Neural cell (in vitro differentiated cells): Measurements from ENCODE around the gene HTR7.

Source experiments
- EP300 ChIP-seq: fragments of 450-650 bp; conservative IDR thresholded peaks from 2 replicates; pipeline ENCODE4 v1.6.1; 2014; ENCODE audit warnings: antibody characterized with exemption, mild to moderate bottlenecking, moderate library complexity; ENCODE audit not compliant: poor library complexity, severe bottlenecking
- EZH2 ChIP-seq: fragments of 200-600, 300-800 bp; shearing (Covaris generic), sonication (generic); IDR thresholded peaks from 2 replicates; pipeline ENCODE4 v1.6.1; 2014; ENCODE audit warnings: antibody characterized with exemption, low read length, borderline replicate concordance, mild to moderate bottlenecking; ENCODE audit not compliant: insufficient read depth, poor library complexity, severe bottlenecking
- MXI1 ChIP-seq: fragments of 450-650 bp; conservative IDR thresholded peaks from 2 replicates; pipeline ENCODE4 v1.6.1; 2014; ENCODE audit warnings: antibody characterized with exemption, mild to moderate bottlenecking; ENCODE audit not compliant: poor library complexity, severe bottlenecking
- POLR2AphosphoS5 ChIP-seq: IDR thresholded peaks from 2 replicates; pipeline ENCODE4 v1.6.1; 2012
- RAD21 ChIP-seq: fragments of 450-650 bp; conservative IDR thresholded peaks from 2 replicates; pipeline ENCODE4 v1.6.1; 2014; ENCODE audit warnings: antibody characterized with exemption, mild to moderate bottlenecking, moderate library complexity
- SMC3 ChIP-seq: fragments of 450-650 bp; conservative IDR thresholded peaks from 2 replicates; pipeline ENCODE4 v1.6.1; 2014; ENCODE audit warnings: antibody characterized with exemption, mild to moderate bottlenecking, moderate library complexity; ENCODE audit not compliant: poor library complexity
- TF ChIP-seq, protein P1 (sequence below): fragments of 450-650 bp; IDR thresholded peaks from 2 replicates; pipeline ENCODE4 v1.5.1; 2014; ENCODE audit warnings: antibody characterized with exemption, mild to moderate bottlenecking, moderate library complexity; ENCODE audit not compliant: poor library complexity, severe bottlenecking
- TF ChIP-seq, protein P2 (sequence below): IDR thresholded peaks from 2 replicates; pipeline ENCODE4 v1.6.1; 2012; ENCODE audit warnings: borderline replicate concordance

DNA sequence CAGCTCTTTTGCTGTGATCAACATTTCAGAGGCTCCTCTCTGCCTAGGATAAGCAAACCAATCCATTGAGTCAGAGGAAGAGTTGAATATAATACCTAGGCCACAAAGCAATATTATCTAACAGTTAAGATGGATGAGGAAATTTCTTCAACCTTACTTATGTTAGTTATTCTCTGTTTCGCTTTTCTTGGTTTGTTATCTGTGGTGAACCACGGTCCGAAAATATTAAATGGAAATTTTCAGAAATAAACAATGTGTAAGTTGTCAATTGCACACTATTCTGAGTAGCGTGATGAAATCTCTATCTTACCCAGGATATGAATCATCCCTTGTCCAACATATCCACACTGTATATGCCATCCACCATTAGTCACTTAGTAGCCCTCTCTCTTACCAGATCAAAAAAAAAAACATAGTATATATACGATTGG is 1.5 kb upstream of the HTR7 start:
- TF ChIP-seq, protein P1, sequence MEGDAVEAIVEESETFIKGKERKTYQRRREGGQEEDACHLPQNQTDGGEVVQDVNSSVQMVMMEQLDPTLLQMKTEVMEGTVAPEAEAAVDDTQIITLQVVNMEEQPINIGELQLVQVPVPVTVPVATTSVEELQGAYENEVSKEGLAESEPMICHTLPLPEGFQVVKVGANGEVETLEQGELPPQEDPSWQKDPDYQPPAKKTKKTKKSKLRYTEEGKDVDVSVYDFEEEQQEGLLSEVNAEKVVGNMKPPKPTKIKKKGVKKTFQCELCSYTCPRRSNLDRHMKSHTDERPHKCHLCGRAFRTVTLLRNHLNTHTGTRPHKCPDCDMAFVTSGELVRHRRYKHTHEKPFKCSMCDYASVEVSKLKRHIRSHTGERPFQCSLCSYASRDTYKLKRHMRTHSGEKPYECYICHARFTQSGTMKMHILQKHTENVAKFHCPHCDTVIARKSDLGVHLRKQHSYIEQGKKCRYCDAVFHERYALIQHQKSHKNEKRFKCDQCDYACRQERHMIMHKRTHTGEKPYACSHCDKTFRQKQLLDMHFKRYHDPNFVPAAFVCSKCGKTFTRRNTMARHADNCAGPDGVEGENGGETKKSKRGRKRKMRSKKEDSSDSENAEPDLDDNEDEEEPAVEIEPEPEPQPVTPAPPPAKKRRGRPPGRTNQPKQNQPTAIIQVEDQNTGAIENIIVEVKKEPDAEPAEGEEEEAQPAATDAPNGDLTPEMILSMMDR = no peak
- TF ChIP-seq EP300 = no peak
- TF ChIP-seq EZH2 = no peak
- no peak for TF ChIP-seq POLR2AphosphoS5
- TF ChIP-seq MXI1 = no peak
- no peak for TF ChIP-seq RAD21
- TF ChIP-seq, protein P2, sequence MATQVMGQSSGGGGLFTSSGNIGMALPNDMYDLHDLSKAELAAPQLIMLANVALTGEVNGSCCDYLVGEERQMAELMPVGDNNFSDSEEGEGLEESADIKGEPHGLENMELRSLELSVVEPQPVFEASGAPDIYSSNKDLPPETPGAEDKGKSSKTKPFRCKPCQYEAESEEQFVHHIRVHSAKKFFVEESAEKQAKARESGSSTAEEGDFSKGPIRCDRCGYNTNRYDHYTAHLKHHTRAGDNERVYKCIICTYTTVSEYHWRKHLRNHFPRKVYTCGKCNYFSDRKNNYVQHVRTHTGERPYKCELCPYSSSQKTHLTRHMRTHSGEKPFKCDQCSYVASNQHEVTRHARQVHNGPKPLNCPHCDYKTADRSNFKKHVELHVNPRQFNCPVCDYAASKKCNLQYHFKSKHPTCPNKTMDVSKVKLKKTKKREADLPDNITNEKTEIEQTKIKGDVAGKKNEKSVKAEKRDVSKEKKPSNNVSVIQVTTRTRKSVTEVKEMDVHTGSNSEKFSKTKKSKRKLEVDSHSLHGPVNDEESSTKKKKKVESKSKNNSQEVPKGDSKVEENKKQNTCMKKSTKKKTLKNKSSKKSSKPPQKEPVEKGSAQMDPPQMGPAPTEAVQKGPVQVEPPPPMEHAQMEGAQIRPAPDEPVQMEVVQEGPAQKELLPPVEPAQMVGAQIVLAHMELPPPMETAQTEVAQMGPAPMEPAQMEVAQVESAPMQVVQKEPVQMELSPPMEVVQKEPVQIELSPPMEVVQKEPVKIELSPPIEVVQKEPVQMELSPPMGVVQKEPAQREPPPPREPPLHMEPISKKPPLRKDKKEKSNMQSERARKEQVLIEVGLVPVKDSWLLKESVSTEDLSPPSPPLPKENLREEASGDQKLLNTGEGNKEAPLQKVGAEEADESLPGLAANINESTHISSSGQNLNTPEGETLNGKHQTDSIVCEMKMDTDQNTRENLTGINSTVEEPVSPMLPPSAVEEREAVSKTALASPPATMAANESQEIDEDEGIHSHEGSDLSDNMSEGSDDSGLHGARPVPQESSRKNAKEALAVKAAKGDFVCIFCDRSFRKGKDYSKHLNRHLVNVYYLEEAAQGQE = no peak
- TF ChIP-seq SMC3 = no peak
